ENCODE measurements around the gene STOX1. TPM values are rescaled to one million over a fixed set of nuclear protein-coding genes. Genes with fewer than 3 reads are reported as not detected.
"Not testable (repeated sequence)": the region's sequence is repeated elsewhere in the genome, so short reads cannot be mapped to it uniquely, and the experiment has no call there.

STOX1 gene
- polyA plus RNA-seq, 1 donor (not counting 4 experiments of a cell fraction or from before 2014, with no cell fraction given) = 0.14 TPM

DNA sequence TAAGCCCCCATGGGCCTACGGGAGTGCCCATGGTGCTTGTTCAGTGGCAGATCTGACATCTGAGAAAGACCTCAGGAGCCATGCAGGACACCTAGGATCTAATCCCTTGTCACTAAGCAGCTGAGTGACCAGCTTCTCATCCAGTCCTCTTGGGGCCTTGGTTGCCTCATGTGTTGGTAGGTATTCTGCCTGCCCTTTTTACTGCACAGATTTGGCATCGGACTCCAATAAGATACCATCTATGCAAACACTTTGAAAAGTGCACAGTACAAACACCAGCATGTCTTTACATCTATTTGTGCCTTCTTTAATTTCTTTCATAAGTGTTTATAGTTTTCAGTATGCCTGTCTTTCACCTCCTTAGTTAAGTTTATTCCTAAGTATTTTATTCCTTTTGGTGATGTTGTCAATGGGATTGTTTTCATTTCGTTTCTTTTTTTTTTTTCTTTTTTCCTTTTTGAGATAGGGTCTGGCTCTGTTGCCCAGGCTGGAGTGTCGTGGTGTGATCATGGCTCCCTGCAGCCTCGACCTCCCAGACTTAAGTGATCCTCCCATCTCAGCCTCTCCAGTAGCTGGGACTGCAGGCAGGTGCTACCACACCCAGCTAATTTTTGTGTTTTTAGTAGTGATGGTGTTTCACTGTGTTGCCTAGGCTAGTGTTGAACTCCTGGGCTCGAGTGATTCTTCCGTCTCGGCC is 10.4 kb downstream of the STOX1 start:
- no peak for TF ChIP-seq EZH2 (IDR thresholded peaks at IDR 0.05; ENCODE audit: low read length)
- TF ChIP-seq, protein P1, sequence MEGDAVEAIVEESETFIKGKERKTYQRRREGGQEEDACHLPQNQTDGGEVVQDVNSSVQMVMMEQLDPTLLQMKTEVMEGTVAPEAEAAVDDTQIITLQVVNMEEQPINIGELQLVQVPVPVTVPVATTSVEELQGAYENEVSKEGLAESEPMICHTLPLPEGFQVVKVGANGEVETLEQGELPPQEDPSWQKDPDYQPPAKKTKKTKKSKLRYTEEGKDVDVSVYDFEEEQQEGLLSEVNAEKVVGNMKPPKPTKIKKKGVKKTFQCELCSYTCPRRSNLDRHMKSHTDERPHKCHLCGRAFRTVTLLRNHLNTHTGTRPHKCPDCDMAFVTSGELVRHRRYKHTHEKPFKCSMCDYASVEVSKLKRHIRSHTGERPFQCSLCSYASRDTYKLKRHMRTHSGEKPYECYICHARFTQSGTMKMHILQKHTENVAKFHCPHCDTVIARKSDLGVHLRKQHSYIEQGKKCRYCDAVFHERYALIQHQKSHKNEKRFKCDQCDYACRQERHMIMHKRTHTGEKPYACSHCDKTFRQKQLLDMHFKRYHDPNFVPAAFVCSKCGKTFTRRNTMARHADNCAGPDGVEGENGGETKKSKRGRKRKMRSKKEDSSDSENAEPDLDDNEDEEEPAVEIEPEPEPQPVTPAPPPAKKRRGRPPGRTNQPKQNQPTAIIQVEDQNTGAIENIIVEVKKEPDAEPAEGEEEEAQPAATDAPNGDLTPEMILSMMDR (optimal IDR thresholded peaks at IDR 0.05 in 1 of 3, IDR thresholded peaks at IDR 0.05 in 1 of 3, conservative IDR thresholded peaks at IDR 0.05 in 1 of 3; ENCODE audit: extremely low read depth in 1 of 3, insufficient read depth in 2 of 3, low read length in 3 of 3) = no peak
- no peak for FAIRE-seq
- H3K4me1 ChIP-seq (ENCODE audit: control insufficient read depth, extremely low read depth, insufficient read depth, low read length) = no peaks in the 10 kb centered on the region

DNA sequence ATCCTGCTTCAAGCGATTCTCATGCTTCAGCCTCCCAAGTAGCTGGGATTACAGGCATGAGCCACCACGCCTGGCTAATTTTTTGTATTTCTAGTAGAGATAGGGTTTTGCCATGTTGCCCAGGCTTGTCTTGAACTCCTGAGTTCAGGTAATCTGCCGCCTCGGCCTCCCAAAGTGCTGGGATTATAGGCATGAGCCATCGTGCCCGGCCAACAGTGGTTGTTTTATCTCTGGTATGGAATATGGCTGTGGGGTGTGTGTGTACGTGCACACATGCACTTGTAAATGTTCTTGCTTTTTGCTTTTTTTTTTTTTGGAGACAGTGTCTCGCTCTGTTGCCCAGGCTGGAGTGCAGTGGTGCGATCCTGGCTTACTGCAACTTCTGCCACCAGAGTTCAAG is 13.3 kb downstream of the STOX1 start:
- FAIRE-seq; H3K9me1 ChIP-seq (ENCODE audit: control insufficient read depth, extremely low read depth, insufficient read depth, low read length); dilution Hi-C loops (cut with MboI; ENCODE audit: extremely low pct_ligation_motif_present, low sequenced_read_pairs); H3K4me2 ChIP-seq (ENCODE audit: control insufficient read depth, extremely low read depth, insufficient read depth, low read depth, low read length); H3K4me1 ChIP-seq (ENCODE audit: control insufficient read depth, extremely low read depth, insufficient read depth, low read length); H3K9me3 ChIP-seq (ENCODE audit: control insufficient read depth, low read depth, low read length); H3K4me3 ChIP-seq (ENCODE audit: control insufficient read depth in 2 of 3, extremely low read depth in 1 of 3, insufficient read depth in 2 of 3, low read depth in 1 of 3, low read length in 3 of 3); H4K20me1 ChIP-seq (ENCODE audit: control insufficient read depth, extremely low read depth, insufficient read depth, low read length); H3K27ac ChIP-seq (ENCODE audit: control insufficient read depth, insufficient read depth, low read length); DNase-seq (ENCODE audit: low read depth, low spot score); H2AFZ ChIP-seq (ENCODE audit: control insufficient read depth, low read length); H3K9ac ChIP-seq (ENCODE audit: control insufficient read depth, extremely low read depth, insufficient read depth, low read length); H3K27me3 ChIP-seq (ENCODE audit: control insufficient read depth, extremely low read depth, insufficient read depth, low read length); H3K79me2 ChIP-seq (ENCODE audit: control insufficient read depth, insufficient read depth, low read length); H3K36me3 ChIP-seq (ENCODE audit: control insufficient read depth in 2 of 2, extremely low read depth in 1 of 2, insufficient read depth in 2 of 2, low read length in 2 of 2): not testable (repeated sequence)

More for the DNA sequence above, 10.4 kb downstream of the STOX1 start:
- dilution Hi-C loops (cut with MboI; ENCODE audit: extremely low pct_ligation_motif_present, low sequenced_read_pairs) = no loop called here
- no peaks in the 10 kb centered on the region for H3K79me2 ChIP-seq (ENCODE audit: control insufficient read depth, insufficient read depth, low read length)
- no peak overlapping the region for H3K9ac ChIP-seq (ENCODE audit: control insufficient read depth, extremely low read depth, insufficient read depth, low read length)
- H3K9me1 ChIP-seq (ENCODE audit: control insufficient read depth, extremely low read depth, insufficient read depth, low read length) = no peaks in the 10 kb centered on the region
- no peaks in the 10 kb centered on the region for H4K20me1 ChIP-seq (ENCODE audit: control insufficient read depth, extremely low read depth, insufficient read depth, low read length)
- H3K36me3 ChIP-seq (ENCODE audit: control insufficient read depth in 2 of 2, extremely low read depth in 1 of 2, insufficient read depth in 2 of 2, low read length in 2 of 2) = no peaks in the 10 kb centered on the region
- H3K4me3 ChIP-seq (ENCODE audit: control insufficient read depth in 2 of 3, extremely low read depth in 1 of 3, insufficient read depth in 2 of 3, low read depth in 1 of 3, low read length in 3 of 3) = no peak overlapping the region
- no peaks in the 10 kb centered on the region for H3K27me3 ChIP-seq (ENCODE audit: control insufficient read depth, extremely low read depth, insufficient read depth, low read length)
- no peaks in the 10 kb centered on the region for H3K9me3 ChIP-seq (ENCODE audit: control insufficient read depth, low read depth, low read length)
- no peak overlapping the region for H2AFZ ChIP-seq (ENCODE audit: control insufficient read depth, low read length)
- no peak overlapping the region for H3K27ac ChIP-seq (ENCODE audit: control insufficient read depth, insufficient read depth, low read length)
- no peak overlapping the region for H3K4me2 ChIP-seq (ENCODE audit: control insufficient read depth, extremely low read depth, insufficient read depth, low read depth, low read length)
- no peak for DNase-seq (ENCODE audit: low read depth, low spot score)

DNA sequence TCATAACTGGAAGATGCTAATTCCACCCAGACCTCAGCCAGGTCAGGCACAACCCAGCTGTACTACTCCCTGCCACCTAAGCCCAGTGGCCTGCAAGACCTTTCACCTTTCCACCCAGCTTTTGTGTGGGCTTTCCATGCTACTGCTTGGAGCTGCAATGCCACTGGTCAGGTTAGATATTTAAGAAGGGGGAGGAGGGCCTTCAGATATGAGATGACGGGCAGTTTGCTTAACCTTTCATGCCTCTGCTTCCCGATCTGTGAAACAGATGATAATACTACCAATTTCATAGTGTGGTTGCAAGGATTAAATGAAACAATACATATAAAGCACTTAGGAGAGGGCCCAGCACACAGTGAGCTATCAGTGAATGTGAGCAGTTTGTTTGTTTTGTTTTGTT is 20.9 kb downstream of the STOX1 start:
- Histone ChIP-seq H3K79me2 (ENCODE audit: control insufficient read depth, insufficient read depth, low read length) (no peaks in the 10 kb centered on the region), H3K27me3 (ENCODE audit: control insufficient read depth, extremely low read depth, insufficient read depth, low read length) (no peaks in the 10 kb centered on the region), H3K27ac (ENCODE audit: control insufficient read depth, insufficient read depth, low read length) (no peak overlapping the region), H3K4me3 (ENCODE audit: control insufficient read depth in 2 of 3, extremely low read depth in 1 of 3, insufficient read depth in 2 of 3, low read depth in 1 of 3, low read length in 3 of 3) (no peak overlapping the region), H3K4me1 (ENCODE audit: control insufficient read depth, extremely low read depth, insufficient read depth, low read length) (no peaks in the 10 kb centered on the region), H4K20me1 (ENCODE audit: control insufficient read depth, extremely low read depth, insufficient read depth, low read length) (no peaks in the 10 kb centered on the region), H3K9ac (ENCODE audit: control insufficient read depth, extremely low read depth, insufficient read depth, low read length) (no peak overlapping the region), H2AFZ (ENCODE audit: control insufficient read depth, low read length) (no peak overlapping the region), H3K4me2 (ENCODE audit: control insufficient read depth, extremely low read depth, insufficient read depth, low read depth, low read length) (no peak overlapping the region), H3K9me3 (ENCODE audit: control insufficient read depth, low read depth, low read length) (no peaks in the 10 kb centered on the region), H3K36me3 (ENCODE audit: control insufficient read depth in 2 of 2, extremely low read depth in 1 of 2, insufficient read depth in 2 of 2, low read length in 2 of 2) (no peaks in the 10 kb centered on the region), H3K9me1 (ENCODE audit: control insufficient read depth, extremely low read depth, insufficient read depth, low read length) (no peaks in the 10 kb centered on the region)
- DNase-seq (ENCODE audit: low read depth, low spot score) (no peak), FAIRE-seq (no peak)
- TF ChIP-seq, protein P1 (optimal IDR thresholded peaks at IDR 0.05 in 1 of 3, IDR thresholded peaks at IDR 0.05 in 1 of 3, conservative IDR thresholded peaks at IDR 0.05 in 1 of 3; ENCODE audit: extremely low read depth in 1 of 3, insufficient read depth in 2 of 3, low read length in 3 of 3) = no peak
- TF ChIP-seq EZH2 (IDR thresholded peaks at IDR 0.05; ENCODE audit: low read length) = no peak
- dilution Hi-C loops (cut with MboI; ENCODE audit: extremely low pct_ligation_motif_present, low sequenced_read_pairs) = no loop called here

All from keratinocyte (primary cell).